Middle frontal gyrus (tissue), 1 donor: Measurements from ENCODE around the gene ATP6V0A4.
"Not testable (repeated sequence)": the region's sequence is repeated elsewhere in the genome, so short reads cannot be mapped to it uniquely, and the experiment has no call there.

Source experiments
- DNase-seq: peaks from one replicate; pipeline ENCODE4 v3.0.0-alpha.2; 2015; ENCODE audit warnings: low spot score; ENCODE audit errors: extremely low spot score

ATP6V0A4 gene

GRCh38 chr7:138804618-138805017 is 6.6 kb upstream of the ATP6V0A4 start:
- no peak for DNase-seq

- DNase-seq, result no peak
Measured at GRCh38 chr7:138802706-138803105, 4.7 kb upstream of the ATP6V0A4 start.

GRCh38 chr7:138801256-138801655 is 3.3 kb upstream of the ATP6V0A4 start:
- DNase-seq, result no peak

- no peak for DNase-seq
Measured at GRCh38 chr7:138799336-138800000, 1.5 kb upstream of the ATP6V0A4 start.

GRCh38 chr7:138798836-138799235 is 840 bp upstream of the ATP6V0A4 start:
- DNase-seq, result no peak

GRCh38 chr7:138797046-138797445 is 950 bp downstream of the ATP6V0A4 start:
- not testable (repeated sequence) for DNase-seq

- DNase-seq, result no peak
Measured at GRCh38 chr7:138796038-138796615, 1.9 kb downstream of the ATP6V0A4 start.

GRCh38 chr7:138785587-138786437 is 12.2 kb downstream of the ATP6V0A4 start:
- DNase-seq, result no peak

- no peak for DNase-seq
Measured at GRCh38 chr7:138784692-138785091, 13.3 kb downstream of the ATP6V0A4 start.

- DNase-seq, result no peak
Measured at GRCh38 chr7:138781004-138781403, 17.0 kb downstream of the ATP6V0A4 start.

- DNase-seq, result no peak
Measured at GRCh38 chr7:138776166-138776833, 21.7 kb downstream of the ATP6V0A4 start.

GRCh38 chr7:138773817-138774216 is 24.2 kb downstream of the ATP6V0A4 start:
- no peak for DNase-seq

GRCh38 chr7:138773176-138773575 is 24.8 kb downstream of the ATP6V0A4 start:
- no peak for DNase-seq

GRCh38 chr7:138770904-138771303 is 27.1 kb downstream of the ATP6V0A4 start:
- DNase-seq, result no peak

GRCh38 chr7:138768241-138768640 is 29.8 kb downstream of the ATP6V0A4 start:
- DNase-seq, result no peak

- no peak for DNase-seq
Measured at GRCh38 chr7:138756591-138757242, 41.3 kb downstream of the ATP6V0A4 start.

GRCh38 chr7:138755842-138756590 is 42.0 kb downstream of the ATP6V0A4 start:
- DNase-seq, result no peak

- DNase-seq, result no peak
Measured at GRCh38 chr7:138755331-138755747, 42.7 kb downstream of the ATP6V0A4 start.

GRCh38 chr7:138753610-138754009 is 44.4 kb downstream of the ATP6V0A4 start:
- no peak for DNase-seq

GRCh38 chr7:138753150-138753518 is 44.9 kb downstream of the ATP6V0A4 start:
- DNase-seq, result no peak
